Measurements from ENCODE around the gene CNGA1. TPM values are rescaled to one million over a fixed set of nuclear protein-coding genes. Genes with fewer than 3 reads are reported as not detected.

Gene CNGA1
- total RNA-seq, 2 donors from 2014 or later, result 0.33 to 1.8 TPM

GRCh38 chr4:48044298-48044697 is 27.8 kb upstream of the CNGA1 start:
- no peak overlapping the region for H3K27ac ChIP-seq
- WGBS, 2 donors, result 85 to 98% methylated on average over 2 of the region's 2 CpGs
- no peaks in the 10 kb centered on the region for H3K36me3 ChIP-seq (replicated peaks in 1 of 2; ENCODE audit: insufficient read depth in 1 of 2, low read depth in 2 of 2)
- H3K27me3 ChIP-seq, result no peaks in the 10 kb centered on the region
- H3K4me3 ChIP-seq, result no peak overlapping the region
- H3K9me3 ChIP-seq, result no peaks in the 10 kb centered on the region
- TF ChIP-seq CTCF (IDR thresholded peaks at IDR 0.05) (no peak), POLR2A (IDR thresholded peaks at IDR 0.05) (no peak)
- ATAC-seq (no peak), DNase-seq (no peak)
- intact Hi-C loops (cut with DNase I), result no loop called here
- peaks cover 26% of the 10 kb centered on the region for H3K4me1 ChIP-seq

- no peak for ATAC-seq
- Histone ChIP-seq H3K27ac (peak overlapping the region in 1 of 4 donors; percentile 22), H3K4me3 (no peak overlapping the region), H3K27me3 (no peaks in the 10 kb centered on the region), H3K36me3 (replicated peaks in 1 of 2; ENCODE audit: insufficient read depth in 1 of 2, low read depth in 2 of 2) (no peaks in the 10 kb centered on the region), H3K9me3 (no peaks in the 10 kb centered on the region), H3K4me1 (peaks cover 26% of the 10 kb centered on the region)
- DNase-seq, result no peak
- TF ChIP-seq CTCF (IDR thresholded peaks at IDR 0.05) (no peak), POLR2A (IDR thresholded peaks at IDR 0.05) (no peak)
- intact Hi-C loops (cut with DNase I), result no loop called here
- WGBS, 2 donors, result 46 to 62% methylated on average over 2 of the region's 2 CpGs
Measured at GRCh38 chr4:48043504-48043903, 27.0 kb upstream of the CNGA1 start.

GRCh38 chr4:48042979-48043461 is 26.5 kb upstream of the CNGA1 start:
- Histone ChIP-seq H3K27me3 (no peaks in the 10 kb centered on the region), H3K27ac (peak overlapping the region in 3 of 4 donors; percentile 22 to 32 (median 25)), H3K36me3 (replicated peaks in 1 of 2; ENCODE audit: insufficient read depth in 1 of 2, low read depth in 2 of 2) (no peaks in the 10 kb centered on the region), H3K4me3 (no peak overlapping the region), H3K4me1 (peaks cover 24% of the 10 kb centered on the region), H3K9me3 (no peaks in the 10 kb centered on the region)
- no peak for DNase-seq
- ATAC-seq, result peak; percentile 24
- intact Hi-C loops (cut with DNase I), result no loop called here
- no peak for TF ChIP-seq CTCF (IDR thresholded peaks at IDR 0.05)
- TF ChIP-seq POLR2A (IDR thresholded peaks at IDR 0.05), result no peak
- WGBS, 2 donors, result 21 to 29% methylated on average over 3 of the region's 3 CpGs

- H3K27ac ChIP-seq, result no peak overlapping the region
- no peaks in the 10 kb centered on the region for H3K36me3 ChIP-seq (replicated peaks in 1 of 2; ENCODE audit: insufficient read depth in 1 of 2, low read depth in 2 of 2)
- intact Hi-C loops (cut with DNase I), result no loop called here
- no peak for TF ChIP-seq POLR2A (IDR thresholded peaks at IDR 0.05)
- TF ChIP-seq CTCF (IDR thresholded peaks at IDR 0.05), result no peak
- no peaks in the 10 kb centered on the region for H3K9me3 ChIP-seq
- no peaks in the 10 kb centered on the region for H3K27me3 ChIP-seq
- no peak overlapping the region for H3K4me3 ChIP-seq
- peaks cover 12% of the 10 kb centered on the region for H3K4me1 ChIP-seq
- DNase-seq (no peak), ATAC-seq (no peak)
- 76 to 91% methylated on average over 4 of the region's 4 CpGs for WGBS, 2 donors
Measured at GRCh38 chr4:48041535-48042137, 25.2 kb upstream of the CNGA1 start.

GRCh38 chr4:48039561-48039960 is 23.1 kb upstream of the CNGA1 start:
- ATAC-seq, result no peak
- no peaks in the 10 kb centered on the region for H3K36me3 ChIP-seq (replicated peaks in 1 of 2; ENCODE audit: insufficient read depth in 1 of 2, low read depth in 2 of 2)
- TF ChIP-seq POLR2A (IDR thresholded peaks at IDR 0.05) (no peak), CTCF (IDR thresholded peaks at IDR 0.05) (no peak)

More at GRCh38 chr4:48039561-48039960, 23.1 kb upstream of the CNGA1 start:
- no peak for DNase-seq
- Histone ChIP-seq H3K4me1 (peaks cover 12% of the 10 kb centered on the region), H3K9me3 (no peaks in the 10 kb centered on the region), H3K27ac (no peak overlapping the region), H3K27me3 (no peaks in the 10 kb centered on the region), H3K4me3 (no peak overlapping the region)
- intact Hi-C loops (cut with DNase I), result no loop called here
